IMR-90 (cell line): ENCODE measurements around the gene HYCC1. TPM values are rescaled to one million over a fixed set of nuclear protein-coding genes. Genes with fewer than 3 reads are reported as not detected.

Source experiments
- ATAC-seq: fragments of 200-7000 bp; cut with Tn5 transposase; 2 replicates; pipeline ENCODE4 v1.9.1; 2020; ENCODE audit warnings: low read depth, mild to moderate bottlenecking, moderate library complexity
- BruUV-seq: library from RNA; stranded (reverse); fragments of 400-500 nt; replicated peaks from 2 replicates; lab custom pipeline; 2021; lab: Mats Ljungman, UMichigan
- CTCF ChIA-PET: fragments of 300-600 bp; formaldehyde crosslinking; extraction: SDS; loops from one replicate; lab custom pipeline; 2021; ENCODE audit warnings: antibody characterized with exemption; lab: Yijun Ruan, JAX
- POLR2A ChIA-PET: fragments of 300-600 bp; sonication (Branson Sonifier 250); formaldehyde crosslinking; loops from one replicate; lab custom pipeline; 2022; ENCODE audit warnings: antibody characterized with exemption; ENCODE audit not compliant: unreplicated experiment; lab: Charles Lee
- DNase-seq: peaks from one replicate; pipeline ENCODE4 v3.0.0; 2013
- H2AFZ ChIP-seq: replicated peaks from 2 replicates; pipeline ENCODE3; 2013; ENCODE audit warnings: low read length, mild to moderate bottlenecking; ENCODE audit not compliant: poor library complexity
- H2AK5ac ChIP-seq: 2 replicates; pipeline ENCODE4 v1.6.1; 2013; ENCODE audit warnings: low read depth, low read length, inconsistent platforms
- H2AK9ac ChIP-seq: replicated peaks from 2 replicates; pipeline ENCODE3; 2013; ENCODE audit warnings: mild to moderate bottlenecking, low read depth, low read length, moderate library complexity; ENCODE audit not compliant: poor library complexity
- H2BK120ac ChIP-seq: 2 replicates; pipeline ENCODE4 v1.6.1; 2013; ENCODE audit warnings: low read depth, low read length, inconsistent platforms
- H2BK15ac ChIP-seq: 3 replicates; pipeline ENCODE4 v1.6.1; 2013; ENCODE audit warnings: low read depth, low read length, inconsistent platforms
- H2BK20ac ChIP-seq: 2 replicates; pipeline ENCODE4 v1.6.1; 2013; ENCODE audit warnings: low read depth, mild to moderate bottlenecking, inconsistent platforms, low read length, moderate library complexity
- H2BK5ac ChIP-seq: 2 replicates; pipeline ENCODE4 v1.6.1; 2013; ENCODE audit warnings: mild to moderate bottlenecking, low read depth, low read length, inconsistent platforms; ENCODE audit not compliant: poor library complexity, severe bottlenecking
- H3K14ac ChIP-seq: replicated peaks from 2 replicates; pipeline ENCODE4 v1.6.1; 2013; ENCODE audit warnings: low read depth, low read length, inconsistent platforms
- H3K18ac ChIP-seq: 2 replicates; pipeline ENCODE4 v1.6.1; 2013; ENCODE audit warnings: low read depth, low read length, control low read depth
- H3K23ac ChIP-seq: 2 replicates; pipeline ENCODE4 v1.6.1; 2013; ENCODE audit warnings: low read depth, low read length, inconsistent platforms
- H3K27ac ChIP-seq: 2 replicates; pipeline ENCODE4 v1.5.1; 2013; ENCODE audit warnings: mild to moderate bottlenecking, control low read depth, low read length; ENCODE audit not compliant: insufficient read depth
- H3K27me3 ChIP-seq: 2 replicates; pipeline ENCODE4 v1.6.1; 2013; ENCODE audit warnings: low read length; ENCODE audit not compliant: control insufficient read depth, insufficient read depth
- H3K36me3 ChIP-seq: 2 replicates; pipeline ENCODE4 v1.6.1; 2013; ENCODE audit warnings: low read length, mixed read lengths; ENCODE audit not compliant: control insufficient read depth, insufficient read depth
- H3K4ac ChIP-seq: 2 replicates; pipeline ENCODE4 v1.6.1; 2013; ENCODE audit warnings: low read depth, low read length, inconsistent platforms
- H3K4me1 ChIP-seq: 2 replicates; pipeline ENCODE4 v1.6.1; 2013; ENCODE audit warnings: low read length, mixed read lengths; ENCODE audit not compliant: control insufficient read depth, insufficient read depth
- H3K4me2 ChIP-seq: 2 replicates; pipeline ENCODE4 v1.6.1; 2013; ENCODE audit warnings: low read depth, mild to moderate bottlenecking, control low read depth, low read length, moderate library complexity
- H3K4me3 ChIP-seq: 2 replicates; pipeline ENCODE4 v1.5.1; 2013; ENCODE audit warnings: low read depth, mild to moderate bottlenecking, control low read depth, low read length, moderate library complexity; ENCODE audit not compliant: insufficient read depth
- H3K56ac ChIP-seq: 2 replicates; pipeline ENCODE4 v1.6.1; 2013; ENCODE audit warnings: low read length, inconsistent platforms; ENCODE audit not compliant: insufficient read depth; ENCODE audit errors: extremely low read depth
- H3K79me1 ChIP-seq, 2 experiments: 2 replicates each; pipeline ENCODE4 v1.6.1; 2013; ENCODE audit warnings: low read length in 2 of 2, inconsistent platforms in 1 of 2, low read depth in 1 of 2
- H3K9ac ChIP-seq: 2 replicates; pipeline ENCODE4 v1.6.1; 2013; ENCODE audit warnings: low read depth, low read length, control low read depth
- H3K9me1 ChIP-seq: 2 replicates; pipeline ENCODE4 v1.6.1; 2013; ENCODE audit warnings: low read length, inconsistent platforms; ENCODE audit not compliant: insufficient read depth
- H3K9me3 ChIP-seq: 2 replicates; pipeline ENCODE4 v1.6.1; 2013; ENCODE audit warnings: low read length; ENCODE audit not compliant: control insufficient read depth, insufficient read depth
- H4K20me1 ChIP-seq: 2 replicates; pipeline ENCODE4 v1.6.1; 2013; ENCODE audit warnings: low read length, inconsistent platforms; ENCODE audit not compliant: insufficient read depth
- H4K5ac ChIP-seq: 2 replicates; pipeline ENCODE4 v1.6.1; 2013; ENCODE audit warnings: mild to moderate bottlenecking, low read depth, low read length, control low read depth
- H4K8ac ChIP-seq, 2 experiments: 2 replicates each; pipeline ENCODE4 v1.6.1; 2013; ENCODE audit warnings: low read depth in 2 of 2, low read length in 2 of 2, control low read depth in 1 of 2, inconsistent platforms in 1 of 2
- H4K91ac ChIP-seq: 2 replicates; pipeline ENCODE4 v1.6.1; 2013; ENCODE audit warnings: low read depth, low read length, inconsistent platforms; ENCODE audit not compliant: insufficient read depth
- CEBPB ChIP-seq: IDR thresholded peaks from 2 replicates; pipeline ENCODE4 v1.6.1; 2012; ENCODE audit warnings: low read depth, low read length, improper control_type of control experiment
- CHD1 ChIP-seq: IDR thresholded peaks from 2 replicates; pipeline ENCODE4 v1.6.1; 2012; ENCODE audit warnings: low read depth, low read length, improper control_type of control experiment
- RAD21 ChIP-seq: IDR thresholded peaks from 2 replicates; pipeline ENCODE4 v1.6.1; 2012; ENCODE audit warnings: low read length, improper control_type of control experiment
- SMC3 ChIP-seq: fragments of 150-350 bp; IDR thresholded peaks from 2 replicates; pipeline ENCODE4 v1.6.1; 2016; ENCODE audit warnings: low read depth, mild to moderate bottlenecking, antibody characterized with exemption, low read length, moderate library complexity
- WGBS, 2 experiments: methylation state at CpG; one replicate each; pipeline versions ENCODE4 v1.1.5 to v1.1.7; 2013; ENCODE audit warnings: missing lambda C conversion rate in 2 of 2; ENCODE audit not compliant: insufficient read length in 1 of 2; ENCODE audit errors: extremely low coverage in 2 of 2; 5-methylcytosine and 5-hydroxymethylcytosine counted together
- dilution Hi-C: fragments of 300-500 bp; cut with HindIII; formaldehyde crosslinking; loops from one replicate; pipeline ENCODE4 v1.14.3; 2018; ENCODE audit warnings: low sequenced_read_pairs; ENCODE audit not compliant: unreplicated experiment
- in situ Hi-C: fragments of 300-500 bp; cut with MboI; formaldehyde crosslinking; loops from 3 replicates; pipeline ENCODE4 v1.14.3; 2019; ENCODE audit warnings: low sequenced_read_pairs, inconsistent platforms, mixed read lengths
- intact Hi-C: fragments of 100-400 bp; cut with micrococcal nuclease; formaldehyde crosslinking; loops from 2 replicates; pipeline ENCODE4 v1.10.0; 2022
- polyA plus RNA-seq, 3 experiments: library from polyadenylated mRNA; depleted of rRNA; stranded (reverse); fragments of >200 nt; gene quantifications; 2 replicates each; pipeline ENCODE4 v1.2.3, GENCODE V29; 2012; ENCODE audit warnings: low replicate concordance in 1 of 3
- total RNA-seq: library from RNA; depleted of rRNA; stranded (reverse); fragments of >200 nt; gene quantifications from 2 replicates; pipeline ENCODE4 v1.2.3, GENCODE V29; 2012
- TF ChIP-seq, protein P1 (sequence below): fragments of 150-350 bp; IDR thresholded peaks from 2 replicates; pipeline ENCODE4 v1.6.1; 2017; ENCODE audit warnings: mild to moderate bottlenecking, antibody characterized with exemption, low read length, low read depth

The HYCC1 gene
- total and polyA plus RNA-seq, 2 of the 4 experiments (the other 2 are of a cell fraction) = 44.1 to 78.3 TPM

DNA sequence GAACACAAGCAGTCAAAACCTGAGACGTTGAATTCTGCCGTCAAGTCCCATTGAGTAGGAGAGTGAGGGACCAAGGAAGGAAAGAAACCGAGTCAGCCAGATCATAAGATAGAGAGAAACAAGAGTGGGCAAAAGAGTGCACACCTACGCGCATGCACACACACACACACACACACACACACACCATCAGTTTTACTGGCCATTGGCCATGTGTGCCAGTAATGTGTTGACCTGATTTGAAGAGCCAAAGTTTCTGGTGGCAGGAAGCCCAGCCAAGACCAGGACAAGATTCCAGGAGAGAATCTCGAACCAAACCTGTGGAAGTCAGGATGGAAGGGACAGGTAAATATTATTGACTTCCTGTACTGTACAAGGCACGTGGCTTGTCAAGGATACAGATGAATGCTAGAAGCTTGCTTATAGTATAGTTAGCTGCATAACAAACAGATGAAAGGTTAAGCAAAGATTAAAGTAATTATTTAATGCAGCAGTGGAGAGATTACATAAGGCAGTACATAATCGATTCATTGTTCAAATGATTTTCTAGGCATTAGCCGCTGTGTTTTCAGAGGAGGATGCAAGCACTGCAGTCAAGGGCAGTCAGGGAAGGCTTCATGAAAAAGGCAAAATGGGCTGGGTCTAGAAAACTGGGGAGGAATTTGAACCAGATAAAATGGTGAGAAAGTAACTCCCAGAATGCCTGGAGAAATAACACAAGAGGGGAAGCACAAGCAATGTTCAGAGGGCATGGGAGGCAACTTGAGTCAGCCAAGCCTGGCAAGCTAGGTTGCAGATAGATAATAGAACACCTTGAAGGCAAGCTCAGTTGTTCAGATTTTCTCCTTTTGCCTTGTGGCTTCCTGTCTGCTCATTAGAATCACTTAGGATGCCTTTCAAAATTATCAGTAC lies 2.7 kb upstream of the HYCC1 start:
- Histone ChIP-seq H3K14ac (no peak overlapping the region), H3K4ac (no peak overlapping the region; the same call in 1 of the 2 replicates), H3K9ac (no peak overlapping the region), H3K23ac (no peak overlapping the region), H4K91ac (no peak overlapping the region), H2BK120ac (no peak overlapping the region), H3K9me1 (peaks cover 7% of the 10 kb centered on the region), H3K79me1 (peaks cover under 1 to 22% of the 10 kb centered on the region in 2 experiments; a peak in 3 of 4 replicates), H2BK20ac (no peak overlapping the region), H4K20me1 (peaks cover 12% of the 10 kb centered on the region), H2AK9ac (no peak overlapping the region), H3K18ac (no peak overlapping the region), H2BK15ac (no peak overlapping the region), H2BK5ac (no peak overlapping the region), H3K4me1 (peaks cover 9% of the 10 kb centered on the region), H3K36me3 (no peaks in the 10 kb centered on the region), H4K8ac (no peak overlapping the region), H3K4me2 (no peak overlapping the region), H3K56ac (no peak overlapping the region), H3K27me3 (no peaks in the 10 kb centered on the region), H2AK5ac (no peak overlapping the region), H3K9me3 (no peaks in the 10 kb centered on the region; the same call in 1 of the 2 replicates), H4K5ac (no peak overlapping the region), H3K4me3 (no peak overlapping the region), H2AFZ (no peak overlapping the region), H3K27ac (no peak overlapping the region)
- no peak for DNase-seq
- ChIA-PET CTCF (no interaction called here), POLR2A (no interaction called here)
- no peak for ATAC-seq
- dilution Hi-C loops = no loop called here
- no TSS peak for BruUV-seq
- TF ChIP-seq RAD21 = no peak
- TF ChIP-seq SMC3 = no peak
- TF ChIP-seq CHD1 = no peak
- TF ChIP-seq CEBPB = no peak
- TF ChIP-seq, protein P1, sequence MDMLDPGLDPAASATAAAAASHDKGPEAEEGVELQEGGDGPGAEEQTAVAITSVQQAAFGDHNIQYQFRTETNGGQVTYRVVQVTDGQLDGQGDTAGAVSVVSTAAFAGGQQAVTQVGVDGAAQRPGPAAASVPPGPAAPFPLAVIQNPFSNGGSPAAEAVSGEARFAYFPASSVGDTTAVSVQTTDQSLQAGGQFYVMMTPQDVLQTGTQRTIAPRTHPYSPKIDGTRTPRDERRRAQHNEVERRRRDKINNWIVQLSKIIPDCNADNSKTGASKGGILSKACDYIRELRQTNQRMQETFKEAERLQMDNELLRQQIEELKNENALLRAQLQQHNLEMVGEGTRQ = no peak
- in situ Hi-C loops = no loop called here
- intact Hi-C loops = no loop called here
- WGBS, 2 experiments = 89% methylated on average over 3 of the region's 9 CpGs; no CpG with 5 or more reads in 1 of the 2 experiments
